Fibroblast of villous mesenchyme (primary cell): ENCODE results near the gene BRINP3. TPM values are rescaled to one million over a fixed set of nuclear protein-coding genes. Genes with fewer than 3 reads are reported as not detected.

ENCODE experiments used
- DNase-seq: peaks from one replicate; pipeline ENCODE4 v3.0.0-alpha.2; 2010; ENCODE audit warnings: low read depth
- H3K4me3 ChIP-seq: 2 replicates; pipeline ENCODE4 v1.5.1; 2011; ENCODE audit warnings: low read depth, mild to moderate bottlenecking, low read length
- CTCF ChIP-seq: IDR thresholded peaks from 2 replicates; pipeline ENCODE4 v1.5.1; 2012; ENCODE audit warnings: low read depth, mild to moderate bottlenecking, low read length; ENCODE audit not compliant: insufficient read depth
- total RNA-seq: library from RNA; depleted of rRNA; stranded (reverse); fragments of >200 nt; gene quantifications from 2 replicates; pipeline ENCODE4 v1.2.3, GENCODE V29; 2012

BRINP3 gene
- total RNA-seq, 1 donor = not detected

DNA sequence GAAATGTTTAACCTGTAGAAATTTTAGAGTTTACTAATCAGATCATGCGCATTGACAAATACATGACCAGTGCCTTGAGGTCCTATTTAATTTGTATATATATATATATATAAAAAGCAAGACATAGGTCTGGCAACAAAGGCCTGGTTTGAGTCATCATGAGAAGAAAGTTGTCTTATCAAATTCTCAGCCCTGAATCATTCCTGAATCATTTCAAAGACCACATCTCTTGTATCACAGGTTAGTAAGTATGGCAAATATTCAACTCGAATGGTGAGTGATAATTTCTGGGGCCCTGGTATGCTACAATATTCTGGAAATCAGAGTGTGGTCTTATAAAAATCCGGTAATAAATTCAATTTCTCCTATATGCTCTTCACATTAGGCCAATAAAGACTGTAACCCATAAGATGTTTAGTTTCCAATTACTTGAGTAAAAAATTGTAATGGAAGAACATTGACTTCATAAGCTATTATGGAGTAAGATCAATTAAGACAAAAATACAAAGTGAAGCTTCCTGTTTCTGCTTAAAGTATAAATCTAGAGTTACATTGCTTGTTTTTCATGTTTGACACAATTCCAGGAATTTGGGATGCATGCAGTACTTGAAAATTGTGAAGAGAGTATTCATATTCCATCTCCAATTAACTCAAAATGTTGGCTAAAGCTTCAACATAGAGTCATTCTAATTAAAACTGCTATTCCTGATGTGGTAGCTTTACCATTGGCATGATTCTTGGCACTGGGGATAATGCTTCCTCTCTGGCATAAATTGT is 309.4 kb downstream of the BRINP3 start:
- peak; percentile 11 for DNase-seq
- TF ChIP-seq CTCF = no peak
- no peak overlapping the region for H3K4me3 ChIP-seq

DNA sequence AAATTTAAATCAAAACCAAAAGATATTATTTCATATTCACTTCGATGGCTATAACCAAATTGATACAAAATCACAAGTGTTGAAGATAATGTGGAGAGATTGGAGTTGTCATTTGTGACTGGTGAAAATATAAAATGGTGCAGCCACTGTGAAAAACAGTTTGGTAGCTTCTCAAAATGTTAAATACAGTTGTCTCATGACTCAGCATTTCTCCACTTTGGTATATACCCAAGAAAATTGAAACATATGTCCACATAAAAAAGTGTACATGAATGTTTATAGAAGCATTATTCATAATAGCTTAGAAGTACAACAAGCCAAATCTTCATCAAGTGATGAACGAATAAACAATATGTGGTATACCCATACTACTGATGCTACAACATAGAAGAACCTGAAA is 318.5 kb downstream of the BRINP3 start:
- no peak overlapping the region for H3K4me3 ChIP-seq
- DNase-seq = no peak
- no peak for TF ChIP-seq CTCF

DNA sequence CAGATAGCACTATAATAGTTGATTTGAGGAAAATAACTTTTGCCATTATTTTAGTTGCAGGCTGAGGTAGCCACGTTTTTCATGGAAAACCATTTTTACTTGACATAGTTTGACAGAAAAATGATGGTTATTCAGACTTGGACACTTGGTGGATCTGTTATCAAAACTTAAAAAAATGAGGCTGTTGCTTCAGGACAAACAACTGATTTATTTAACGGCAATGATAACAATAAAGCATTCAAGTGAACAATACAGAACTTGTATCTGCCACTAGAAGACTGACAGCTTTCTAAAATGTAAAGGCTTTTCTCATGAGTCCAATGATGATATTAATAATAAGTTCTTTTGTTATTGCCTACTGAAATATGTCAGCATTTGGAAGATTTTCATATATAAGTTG is 322.9 kb downstream of the BRINP3 start:
- no peak for TF ChIP-seq CTCF
- no peak overlapping the region for H3K4me3 ChIP-seq

DNA sequence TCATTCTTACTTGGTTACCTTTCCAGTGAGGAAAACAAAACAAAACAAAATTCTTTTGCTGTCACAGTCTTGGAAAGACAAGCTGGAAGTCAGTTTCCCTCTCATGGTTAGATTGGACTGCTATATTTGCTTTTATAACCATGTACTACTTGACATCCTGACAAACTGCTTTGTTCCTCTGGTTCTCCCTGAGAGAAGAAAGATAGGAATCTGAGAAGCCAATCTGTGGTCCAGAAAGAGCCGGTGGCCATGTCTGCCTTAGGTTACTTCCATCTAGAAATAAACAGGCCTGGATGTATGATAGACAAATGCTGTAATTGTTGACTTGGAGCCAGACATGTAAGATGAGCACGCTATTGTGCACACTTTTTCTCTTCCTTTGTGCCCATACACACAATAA is 330.0 kb downstream of the BRINP3 start:
- TF ChIP-seq CTCF = no peak
- H3K4me3 ChIP-seq = no peak overlapping the region
- no peak for DNase-seq

More for the DNA sequence above, 322.9 kb downstream of the BRINP3 start:
- DNase-seq = no peak

DNA sequence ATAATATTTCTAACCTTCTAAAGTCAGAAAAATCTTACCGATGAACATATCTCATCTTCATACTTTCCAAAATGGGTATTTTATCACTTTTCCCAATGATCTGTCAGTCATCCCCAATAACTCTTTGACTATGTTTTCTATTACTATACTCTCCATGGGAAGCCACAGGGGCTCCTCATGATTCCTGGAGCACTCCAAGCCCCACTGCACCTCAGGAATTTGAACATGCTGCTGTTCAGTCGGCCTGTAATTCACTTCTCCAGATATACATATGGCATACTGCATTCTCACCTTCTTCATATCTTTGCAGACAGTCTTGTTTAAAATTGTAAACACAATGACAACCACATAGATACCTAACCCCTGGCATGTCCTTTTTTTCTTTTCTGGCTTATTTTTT is 333.0 kb downstream of the BRINP3 start:
- no peak for DNase-seq
- TF ChIP-seq CTCF = no peak
- H3K4me3 ChIP-seq = no peak overlapping the region

GRCh38 chr1:190140644-190141043 is 337.0 kb downstream of the BRINP3 start:
- DNase-seq = no peak
- no peak for TF ChIP-seq CTCF

DNA sequence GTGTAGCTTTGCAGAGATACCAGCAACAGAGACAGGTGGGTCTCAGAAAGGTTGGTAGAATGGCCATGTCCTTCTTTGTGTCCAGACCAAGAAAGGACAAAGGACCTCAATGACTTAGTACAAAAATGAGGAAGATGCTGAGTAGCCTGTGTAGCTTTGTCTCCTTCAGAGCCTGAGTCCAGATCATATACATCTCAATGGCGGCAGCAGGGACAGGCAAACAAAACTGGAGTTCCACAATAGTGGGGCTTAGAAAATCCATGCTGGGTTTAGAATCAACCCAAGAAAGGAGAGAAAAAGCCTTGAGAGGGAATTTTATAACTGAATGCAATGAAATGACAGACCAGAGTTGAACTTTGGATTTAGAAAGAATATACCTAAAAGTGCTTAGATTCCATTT is 339.0 kb downstream of the BRINP3 start:
- no peak for DNase-seq
- no peak overlapping the region for H3K4me3 ChIP-seq
- no peak for TF ChIP-seq CTCF

More at GRCh38 chr1:190140644-190141043, 337.0 kb downstream of the BRINP3 start:
- H3K4me3 ChIP-seq = no peak overlapping the region
